Nephron (organoid): ENCODE data around the gene MIAT.

Source experiments
- H3K27ac Mint-ChIP-seq, 3 experiments: 2 replicates each; pipeline ENCODE4 v1.8.0; 2020; ENCODE audit warnings: mixed read lengths in 3 of 3, mild to moderate bottlenecking in 2 of 3, moderate library complexity in 1 of 3
- H3K27me3 Mint-ChIP-seq: 2 replicates; pipeline ENCODE4 v1.8.0; 2021; ENCODE audit warnings: low read depth, mild to moderate bottlenecking, moderate library complexity, mixed read lengths
- H3K36me3 Mint-ChIP-seq: 2 replicates; pipeline ENCODE4 v1.8.0; 2020; ENCODE audit warnings: low read depth, mixed read lengths
- H3K4me1 Mint-ChIP-seq: 2 replicates; pipeline ENCODE4 v1.8.0; 2020; ENCODE audit warnings: mixed read lengths
- H3K4me3 Mint-ChIP-seq, 3 experiments: 2 replicates each; pipeline ENCODE4 v1.8.0; 2020; ENCODE audit warnings: mild to moderate bottlenecking in 3 of 3, mixed read lengths in 3 of 3, moderate library complexity in 2 of 3
- H3K9me3 Mint-ChIP-seq: 2 replicates; pipeline ENCODE4 v1.8.0; 2020; ENCODE audit warnings: mixed read lengths
- TF ChIP-seq, protein P1 (sequence below), 3 experiments: fragments of 200-600 bp; sonication (generic); IDR thresholded peaks; one replicate each; pipeline ENCODE4 v1.5.0; 2021; ENCODE audit warnings: antibody characterized with exemption in 3 of 3; ENCODE audit not compliant: unreplicated experiment in 3 of 3

MIAT gene

DNA sequence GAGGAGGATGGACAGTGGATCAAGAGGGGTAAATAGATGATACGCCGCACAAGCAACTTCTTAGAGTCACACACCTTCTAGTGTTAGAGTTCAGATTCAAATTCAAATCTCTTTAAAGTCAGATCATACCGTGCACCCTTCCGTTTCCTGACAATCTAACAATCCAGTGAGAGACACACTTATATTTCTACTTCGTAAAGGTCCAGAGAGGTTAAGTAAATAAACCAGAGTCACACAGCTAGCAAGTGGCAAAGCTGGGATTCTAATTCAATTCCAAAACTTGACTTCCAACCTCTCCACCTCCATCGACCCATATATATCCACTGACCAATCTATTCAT, 34.0 kb downstream of the MIAT start:
- no peaks in the 10 kb centered on the region for H3K9me3 Mint-ChIP-seq
- TF ChIP-seq, protein P1, sequence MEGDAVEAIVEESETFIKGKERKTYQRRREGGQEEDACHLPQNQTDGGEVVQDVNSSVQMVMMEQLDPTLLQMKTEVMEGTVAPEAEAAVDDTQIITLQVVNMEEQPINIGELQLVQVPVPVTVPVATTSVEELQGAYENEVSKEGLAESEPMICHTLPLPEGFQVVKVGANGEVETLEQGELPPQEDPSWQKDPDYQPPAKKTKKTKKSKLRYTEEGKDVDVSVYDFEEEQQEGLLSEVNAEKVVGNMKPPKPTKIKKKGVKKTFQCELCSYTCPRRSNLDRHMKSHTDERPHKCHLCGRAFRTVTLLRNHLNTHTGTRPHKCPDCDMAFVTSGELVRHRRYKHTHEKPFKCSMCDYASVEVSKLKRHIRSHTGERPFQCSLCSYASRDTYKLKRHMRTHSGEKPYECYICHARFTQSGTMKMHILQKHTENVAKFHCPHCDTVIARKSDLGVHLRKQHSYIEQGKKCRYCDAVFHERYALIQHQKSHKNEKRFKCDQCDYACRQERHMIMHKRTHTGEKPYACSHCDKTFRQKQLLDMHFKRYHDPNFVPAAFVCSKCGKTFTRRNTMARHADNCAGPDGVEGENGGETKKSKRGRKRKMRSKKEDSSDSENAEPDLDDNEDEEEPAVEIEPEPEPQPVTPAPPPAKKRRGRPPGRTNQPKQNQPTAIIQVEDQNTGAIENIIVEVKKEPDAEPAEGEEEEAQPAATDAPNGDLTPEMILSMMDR (IDR thresholded peaks at IDR 0.05; ENCODE audit: unreplicated experiment in 3 of 3): no peak
- peaks cover 7% of the 10 kb centered on the region for H3K4me1 Mint-ChIP-seq
- no peak overlapping the region for H3K27ac Mint-ChIP-seq
- no peak overlapping the region for H3K4me3 Mint-ChIP-seq
- H3K27me3 Mint-ChIP-seq: peaks cover 4% of the 10 kb centered on the region
- H3K36me3 Mint-ChIP-seq: peaks cover 42% of the 10 kb centered on the region

DNA sequence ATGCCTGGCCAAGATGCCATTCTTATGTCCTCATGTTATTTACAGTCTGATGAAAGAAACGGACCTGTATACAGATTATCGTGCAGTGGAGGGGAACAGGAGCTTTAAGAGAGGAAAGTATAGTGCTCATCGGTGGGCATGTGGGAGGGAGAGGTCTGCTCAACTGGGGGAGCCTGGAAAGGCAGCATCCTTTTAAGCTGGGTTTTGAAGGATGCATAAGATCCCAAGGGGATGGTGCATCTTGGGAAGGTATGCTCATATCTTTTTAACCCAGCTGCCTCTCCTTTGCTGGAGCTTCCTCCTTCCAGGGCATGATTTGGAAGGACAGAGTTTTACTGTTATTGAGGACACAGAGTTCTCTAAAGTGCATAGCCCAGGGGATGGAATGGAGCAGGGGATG, 34.8 kb downstream of the MIAT start:
- Mint-ChIP-seq H3K27me3 (peaks cover 4% of the 10 kb centered on the region), H3K9me3 (no peaks in the 10 kb centered on the region), H3K4me3 (no peak overlapping the region), H3K27ac (no peak overlapping the region), H3K4me1 (peaks cover 7% of the 10 kb centered on the region), H3K36me3 (peaks cover 51% of the 10 kb centered on the region)
- TF ChIP-seq, protein P1 (IDR thresholded peaks at IDR 0.05; ENCODE audit: unreplicated experiment in 3 of 3): no peak

DNA sequence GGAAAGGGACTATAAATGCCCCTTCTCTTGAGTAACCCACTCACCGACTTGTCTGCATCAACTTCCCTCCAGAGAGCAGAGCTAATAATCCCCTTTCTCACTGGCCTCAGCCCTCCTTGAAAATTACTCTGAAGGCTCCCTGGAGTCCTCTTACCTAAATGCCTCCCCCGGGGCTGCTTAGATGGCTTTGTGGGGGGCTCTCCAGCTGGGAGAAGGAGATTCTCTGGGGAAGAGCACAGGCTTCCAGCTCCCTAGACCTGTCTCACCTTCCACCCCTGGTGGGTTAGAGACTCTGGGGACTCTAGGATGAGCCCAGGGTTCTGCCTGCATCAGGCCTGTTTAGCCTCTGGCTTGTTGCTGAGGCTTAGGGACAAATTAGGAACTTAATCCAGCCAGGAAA, 39.8 kb downstream of the MIAT start:
- peaks cover 74% of the 10 kb centered on the region for H3K36me3 Mint-ChIP-seq
- H3K9me3 Mint-ChIP-seq: peaks cover 14% of the 10 kb centered on the region
- no peaks in the 10 kb centered on the region for H3K4me1 Mint-ChIP-seq
- no peaks in the 10 kb centered on the region for H3K27me3 Mint-ChIP-seq
- no peak overlapping the region for H3K4me3 Mint-ChIP-seq
- H3K27ac Mint-ChIP-seq: no peak overlapping the region
- TF ChIP-seq, protein P1 (IDR thresholded peaks at IDR 0.05; ENCODE audit: unreplicated experiment in 3 of 3): no peak

- Mint-ChIP-seq H3K4me1 (peaks cover 7% of the 10 kb centered on the region), H3K27me3 (no peaks in the 10 kb centered on the region), H3K36me3 (peaks cover 53% of the 10 kb centered on the region), H3K4me3 (no peak overlapping the region), H3K9me3 (peaks cover 14% of the 10 kb centered on the region), H3K27ac (no peak overlapping the region)
- TF ChIP-seq, protein P1 (IDR thresholded peaks at IDR 0.05; ENCODE audit: unreplicated experiment in 3 of 3): no peak
These were observed 43.1 kb downstream of the MIAT start for GRCh38 chr22:26700462-26700861.

DNA sequence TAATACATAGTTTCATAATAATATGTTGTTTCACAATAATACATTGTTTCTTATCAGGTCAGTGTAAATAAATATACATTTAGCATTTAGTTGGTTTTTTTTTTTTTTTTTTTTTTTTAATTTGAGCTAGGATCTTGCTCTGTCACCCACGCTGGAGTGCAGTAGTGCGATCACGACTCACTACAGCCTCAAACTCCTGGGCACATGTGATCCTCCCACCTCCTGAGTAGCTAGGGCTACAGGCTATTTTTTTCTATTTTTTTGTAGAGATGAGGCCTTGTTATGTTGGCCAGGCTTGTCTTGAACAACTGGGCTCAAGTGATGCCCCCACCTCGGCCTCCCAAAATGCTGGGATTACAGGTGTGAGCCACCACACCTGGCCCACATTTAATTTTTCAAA, 43.5 kb downstream of the MIAT start:
- H3K27me3 Mint-ChIP-seq: no peaks in the 10 kb centered on the region
- H3K27ac Mint-ChIP-seq: no peak overlapping the region
- H3K4me3 Mint-ChIP-seq: no peak overlapping the region
- TF ChIP-seq, protein P1 (IDR thresholded peaks at IDR 0.05; ENCODE audit: unreplicated experiment in 3 of 3): no peak
- peaks cover 14% of the 10 kb centered on the region for H3K9me3 Mint-ChIP-seq
- H3K4me1 Mint-ChIP-seq: peaks cover 12% of the 10 kb centered on the region
- H3K36me3 Mint-ChIP-seq: peaks cover 53% of the 10 kb centered on the region

GRCh38 chr22:26701323-26701722, 43.9 kb downstream of the MIAT start:
- Mint-ChIP-seq H3K27me3 (no peaks in the 10 kb centered on the region), H3K4me3 (no peak overlapping the region), H3K36me3 (peaks cover 53% of the 10 kb centered on the region), H3K9me3 (peaks cover 14% of the 10 kb centered on the region), H3K27ac (no peak overlapping the region), H3K4me1 (peaks cover 12% of the 10 kb centered on the region)
- TF ChIP-seq, protein P1 (IDR thresholded peaks at IDR 0.05; ENCODE audit: unreplicated experiment in 3 of 3): no peak
